Neural cell (in vitro differentiated cells): ENCODE data around the gene CHEK1.

Source experiments
- POLR2AphosphoS5 ChIP-seq: IDR thresholded peaks from 2 replicates; pipeline ENCODE4 v1.6.1; 2012
- TF ChIP-seq, protein P1 (sequence below): fragments of 450-650 bp; IDR thresholded peaks from 2 replicates; pipeline ENCODE4 v1.5.1; 2014; ENCODE audit warnings: antibody characterized with exemption, mild to moderate bottlenecking, moderate library complexity; ENCODE audit not compliant: poor library complexity, severe bottlenecking

DNA sequence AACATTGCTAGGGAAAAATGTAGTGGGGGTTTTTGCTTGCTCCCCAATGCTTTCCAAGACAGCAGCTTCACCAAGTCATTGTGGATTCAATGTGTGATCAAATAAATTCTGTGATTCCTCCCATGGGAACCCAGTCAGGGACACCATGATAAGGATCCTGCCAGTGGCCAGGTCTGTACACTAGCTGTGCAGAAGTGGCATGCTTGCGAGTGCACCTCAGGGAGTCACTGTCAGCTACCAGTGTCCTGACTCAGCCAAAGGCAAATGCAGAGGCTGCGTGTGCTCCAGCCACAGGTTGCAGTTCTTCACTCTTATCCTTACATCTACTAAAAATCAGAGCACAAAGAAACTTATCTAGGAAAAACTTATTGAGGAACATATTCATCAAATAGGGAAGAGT is 65.0 kb downstream of the CHEK1 start:
- TF ChIP-seq, protein P1, sequence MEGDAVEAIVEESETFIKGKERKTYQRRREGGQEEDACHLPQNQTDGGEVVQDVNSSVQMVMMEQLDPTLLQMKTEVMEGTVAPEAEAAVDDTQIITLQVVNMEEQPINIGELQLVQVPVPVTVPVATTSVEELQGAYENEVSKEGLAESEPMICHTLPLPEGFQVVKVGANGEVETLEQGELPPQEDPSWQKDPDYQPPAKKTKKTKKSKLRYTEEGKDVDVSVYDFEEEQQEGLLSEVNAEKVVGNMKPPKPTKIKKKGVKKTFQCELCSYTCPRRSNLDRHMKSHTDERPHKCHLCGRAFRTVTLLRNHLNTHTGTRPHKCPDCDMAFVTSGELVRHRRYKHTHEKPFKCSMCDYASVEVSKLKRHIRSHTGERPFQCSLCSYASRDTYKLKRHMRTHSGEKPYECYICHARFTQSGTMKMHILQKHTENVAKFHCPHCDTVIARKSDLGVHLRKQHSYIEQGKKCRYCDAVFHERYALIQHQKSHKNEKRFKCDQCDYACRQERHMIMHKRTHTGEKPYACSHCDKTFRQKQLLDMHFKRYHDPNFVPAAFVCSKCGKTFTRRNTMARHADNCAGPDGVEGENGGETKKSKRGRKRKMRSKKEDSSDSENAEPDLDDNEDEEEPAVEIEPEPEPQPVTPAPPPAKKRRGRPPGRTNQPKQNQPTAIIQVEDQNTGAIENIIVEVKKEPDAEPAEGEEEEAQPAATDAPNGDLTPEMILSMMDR: no peak
- no peak for TF ChIP-seq POLR2AphosphoS5
